Islet precursor cell (in vitro differentiated cells): ENCODE measurements around the gene TNNI2.
"Not testable (repeated sequence)": the region's sequence is repeated elsewhere in the genome, so short reads cannot be mapped to it uniquely, and the experiment has no call there.

Experiments
- DNase-seq: peaks from one replicate; pipeline ENCODE4 v3.0.0-alpha.2; 2018

TNNI2 gene

GRCh38 chr11:1838426-1839144 lies at the start of gene TNNI2:
Gene TNNI2 (plus strand): TSS chr11:1838981. CDS start chr11:1839697, 716 bp downstream.
- DNase-seq, result no peak

DNA sequence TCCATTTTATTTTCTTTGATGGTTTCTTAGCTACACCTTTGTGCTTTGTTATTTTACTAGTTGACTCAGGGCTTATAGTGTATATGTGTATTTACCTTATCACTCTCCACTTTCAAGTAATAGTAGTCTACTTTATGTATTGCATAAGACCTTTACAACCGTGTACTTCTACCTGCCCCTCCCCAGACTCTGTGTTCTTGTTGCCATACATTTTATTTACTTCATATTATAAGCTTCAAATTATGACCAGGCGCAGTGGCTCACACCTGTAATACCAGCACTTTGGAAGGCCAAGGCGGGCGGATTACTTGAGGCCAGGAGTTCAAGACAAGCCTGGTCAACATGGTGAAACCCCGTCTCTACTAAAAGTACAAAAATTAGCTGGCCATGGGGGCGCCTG lies 46.9 kb upstream of the TNNI2 start:
- no peak for DNase-seq

DNA sequence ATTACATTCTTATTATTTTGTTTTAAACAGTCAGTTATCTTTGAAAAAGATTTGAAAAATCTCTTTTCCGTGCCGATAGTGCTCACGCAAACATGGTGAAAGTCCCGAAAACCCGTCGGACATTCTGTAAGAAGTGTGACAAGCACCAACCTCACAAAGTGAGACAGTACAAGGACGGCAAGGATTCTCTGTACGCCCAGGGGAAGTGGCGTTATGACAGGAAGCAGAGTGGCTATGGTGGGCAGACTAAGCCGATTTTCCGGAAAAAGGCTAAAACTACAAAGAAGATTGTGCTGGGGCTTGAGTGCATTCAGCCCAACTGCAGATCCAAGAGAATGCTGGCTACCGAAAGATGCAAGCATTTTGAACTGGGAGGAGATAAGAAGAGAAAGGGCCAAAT lies 46.3 kb upstream of the TNNI2 start:
- peak; percentile 9 for DNase-seq

GRCh38 chr11:1793081-1793480 lies 45.7 kb upstream of the TNNI2 start:
- DNase-seq, result no peak

DNA sequence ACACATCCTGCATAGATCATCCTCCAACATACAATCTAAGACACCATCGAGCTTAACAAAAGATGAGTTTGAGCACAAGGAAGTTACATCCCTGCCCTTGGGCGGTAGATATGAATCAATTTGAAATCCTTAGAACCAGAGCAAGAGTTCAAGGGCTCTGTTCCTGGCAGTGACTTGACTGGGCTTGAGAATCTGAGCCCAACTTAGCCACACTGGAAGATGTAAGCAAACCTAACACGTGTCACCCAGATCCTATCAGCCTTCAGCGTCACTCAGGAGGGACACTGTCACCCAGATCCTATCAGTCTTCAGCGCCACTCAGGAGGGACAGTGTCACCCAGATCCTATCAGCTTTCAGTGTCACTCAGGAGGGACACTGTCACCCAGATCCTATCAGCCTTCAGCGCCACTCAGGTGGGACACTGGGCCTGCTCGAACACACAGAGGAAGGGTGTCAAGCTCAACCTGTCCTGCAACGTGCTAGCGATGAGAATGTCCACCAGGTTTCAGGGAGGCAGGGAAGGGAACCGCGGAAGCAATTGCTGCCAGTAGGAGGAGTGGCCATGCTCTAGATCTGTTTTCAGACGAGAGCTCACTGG lies 42.3 kb upstream of the TNNI2 start:
- peak; percentile 58 for DNase-seq

- DNase-seq, result no peak
These were observed 41.2 kb upstream of the TNNI2 start for GRCh38 chr11:1797391-1798125.

- DNase-seq, result peak; percentile 50
These were observed 35.5 kb upstream of the TNNI2 start for GRCh38 chr11:1803246-1803645.

DNA sequence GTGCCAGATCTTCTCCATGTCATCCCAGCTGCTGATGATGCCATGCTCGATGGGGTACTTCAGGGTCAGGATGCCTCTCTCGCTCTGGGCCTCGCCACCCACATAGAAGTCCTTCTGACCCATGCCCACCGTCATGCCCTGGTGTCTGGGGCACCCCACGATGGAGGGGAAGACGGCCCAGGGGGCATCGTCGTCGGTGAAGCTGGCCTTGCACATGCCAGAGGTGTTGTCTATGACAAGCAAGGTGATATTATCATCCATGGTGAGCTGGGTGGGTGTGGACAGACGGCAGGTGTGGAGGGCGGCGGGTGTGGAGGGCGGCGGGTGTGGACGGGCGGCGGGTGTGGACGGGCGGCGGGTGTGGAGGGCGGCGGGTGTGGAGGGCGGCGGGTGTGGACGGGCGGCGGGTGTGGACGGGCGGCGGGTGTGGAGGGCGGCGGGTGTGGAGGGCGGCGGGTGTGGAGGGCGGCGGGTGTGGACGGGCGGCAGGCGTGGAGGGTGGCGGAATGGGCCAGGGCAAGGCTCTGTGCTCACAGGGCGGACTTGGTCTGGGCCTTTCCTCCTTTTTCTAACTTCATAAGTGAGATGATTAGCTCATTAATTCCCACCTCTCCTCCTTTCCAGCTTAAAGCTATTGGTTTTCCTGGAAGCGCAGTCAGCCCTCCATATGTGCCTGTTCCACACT lies 34.8 kb upstream of the TNNI2 start:
- DNase-seq, result not testable (repeated sequence)

- DNase-seq, result no peak
These were observed 33.3 kb upstream of the TNNI2 start for GRCh38 chr11:1805525-1805924.

- no peak for DNase-seq
These were observed 31.4 kb upstream of the TNNI2 start for GRCh38 chr11:1807264-1807995.

DNA sequence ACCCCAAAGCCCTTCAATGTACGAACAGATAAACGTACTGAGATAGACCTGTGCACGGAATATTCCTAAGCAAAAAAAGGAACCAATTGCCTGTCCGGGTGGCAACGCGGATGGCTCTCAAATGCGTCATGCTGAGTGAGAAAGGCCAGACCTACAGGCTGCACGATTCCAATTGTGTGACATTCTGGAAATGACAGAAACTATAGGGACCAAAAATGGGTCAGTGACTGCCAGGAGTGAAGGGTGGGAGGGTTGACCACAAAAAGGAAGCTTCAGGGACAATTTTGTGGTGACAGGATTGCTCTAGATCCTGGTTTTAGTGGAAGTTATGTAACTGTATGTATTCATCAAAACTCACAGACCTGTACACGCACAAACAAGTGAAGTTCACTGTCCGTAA lies 28.0 kb upstream of the TNNI2 start:
- DNase-seq, result no peak

- no peak for DNase-seq
These were observed 26.5 kb upstream of the TNNI2 start for GRCh38 chr11:1812274-1812673.

- DNase-seq, result no peak
These were observed 26.0 kb upstream of the TNNI2 start for GRCh38 chr11:1812801-1813200.

DNA sequence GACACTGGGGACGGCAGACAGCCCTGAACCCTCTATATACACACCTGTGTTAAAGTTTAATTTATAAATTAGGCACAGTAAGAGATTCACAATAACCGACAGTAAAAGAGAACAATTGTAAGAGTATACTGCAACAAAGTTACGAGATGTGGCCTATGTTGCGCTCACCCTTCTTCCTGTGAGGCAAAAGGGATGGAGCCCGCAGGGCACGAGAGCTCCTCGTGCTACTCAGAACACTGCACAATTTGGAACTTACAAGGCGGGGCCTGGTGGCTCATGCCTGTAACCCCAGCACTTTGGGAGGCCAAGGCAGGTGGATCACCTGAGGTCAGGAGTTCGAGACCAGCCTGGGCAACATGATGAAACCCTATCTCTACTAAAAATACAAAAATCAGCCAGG lies 25.4 kb upstream of the TNNI2 start:
- not testable (repeated sequence) for DNase-seq

- DNase-seq, result no peak
These were observed 24.1 kb upstream of the TNNI2 start for GRCh38 chr11:1814691-1815090.

- DNase-seq, result no peak
These were observed 23.5 kb upstream of the TNNI2 start for GRCh38 chr11:1815311-1815710.

DNA sequence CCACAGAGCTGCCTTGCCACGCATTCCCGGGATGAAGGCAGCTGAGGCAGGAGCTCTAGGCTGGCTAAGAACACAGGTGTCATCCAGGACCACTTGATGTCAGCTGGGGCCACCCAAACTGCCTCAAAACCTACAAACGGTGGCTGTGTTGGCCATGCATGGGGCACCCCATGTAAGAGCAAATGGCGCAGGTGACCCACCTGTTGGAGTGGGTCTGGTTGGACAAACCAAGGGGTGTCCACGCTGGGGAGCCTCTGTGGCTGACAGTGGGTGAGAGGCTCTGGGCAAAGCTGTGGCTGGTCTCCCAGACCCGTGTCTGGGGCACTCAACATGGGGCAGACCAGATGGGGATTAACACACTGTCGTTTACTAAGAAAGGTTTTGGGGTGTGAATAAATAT lies 23.0 kb upstream of the TNNI2 start:
- no peak for DNase-seq

GRCh38 chr11:1817000-1817399 lies 21.8 kb upstream of the TNNI2 start:
- DNase-seq, result no peak

GRCh38 chr11:1817511-1817910 lies 21.3 kb upstream of the TNNI2 start:
- no peak for DNase-seq

DNA sequence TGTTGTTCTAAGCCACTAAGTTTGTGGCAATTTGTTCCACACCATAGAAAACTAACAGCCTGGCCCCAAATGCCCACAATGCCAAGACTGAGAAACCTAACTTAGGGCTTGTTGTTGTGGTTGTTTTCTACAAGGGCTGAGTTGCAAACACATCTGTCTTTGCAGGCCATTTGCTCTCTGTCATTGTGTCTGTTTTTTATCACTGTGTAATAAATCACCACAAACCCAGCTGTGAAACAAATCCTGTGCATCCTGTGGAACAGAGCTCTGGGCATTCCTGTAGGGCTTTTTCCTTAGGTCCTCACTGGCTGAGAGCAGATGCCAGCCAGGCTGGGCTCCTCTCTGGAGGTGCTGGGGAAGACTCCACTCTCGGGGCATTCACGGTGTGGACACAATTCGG lies 19.7 kb upstream of the TNNI2 start:
- DNase-seq, result peak; percentile 51

GRCh38 chr11:1820463-1821325 lies 18.1 kb upstream of the TNNI2 start:
- peak; percentile 69 for DNase-seq

GRCh38 chr11:1821562-1821961 lies 17.2 kb upstream of the TNNI2 start:
- DNase-seq, result no peak
